ENCODE data around the gene AP1G2.
"Not testable (repeated sequence)": the region's sequence is repeated elsewhere in the genome, so short reads cannot be mapped to it uniquely, and the experiment has no call there.

AP1G2 gene, protein sequence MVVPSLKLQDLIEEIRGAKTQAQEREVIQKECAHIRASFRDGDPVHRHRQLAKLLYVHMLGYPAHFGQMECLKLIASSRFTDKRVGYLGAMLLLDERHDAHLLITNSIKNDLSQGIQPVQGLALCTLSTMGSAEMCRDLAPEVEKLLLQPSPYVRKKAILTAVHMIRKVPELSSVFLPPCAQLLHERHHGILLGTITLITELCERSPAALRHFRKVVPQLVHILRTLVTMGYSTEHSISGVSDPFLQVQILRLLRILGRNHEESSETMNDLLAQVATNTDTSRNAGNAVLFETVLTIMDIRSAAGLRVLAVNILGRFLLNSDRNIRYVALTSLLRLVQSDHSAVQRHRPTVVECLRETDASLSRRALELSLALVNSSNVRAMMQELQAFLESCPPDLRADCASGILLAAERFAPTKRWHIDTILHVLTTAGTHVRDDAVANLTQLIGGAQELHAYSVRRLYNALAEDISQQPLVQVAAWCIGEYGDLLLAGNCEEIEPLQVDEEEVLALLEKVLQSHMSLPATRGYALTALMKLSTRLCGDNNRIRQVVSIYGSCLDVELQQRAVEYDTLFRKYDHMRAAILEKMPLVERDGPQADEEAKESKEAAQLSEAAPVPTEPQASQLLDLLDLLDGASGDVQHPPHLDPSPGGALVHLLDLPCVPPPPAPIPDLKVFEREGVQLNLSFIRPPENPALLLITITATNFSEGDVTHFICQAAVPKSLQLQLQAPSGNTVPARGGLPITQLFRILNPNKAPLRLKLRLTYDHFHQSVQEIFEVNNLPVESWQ

DNA sequence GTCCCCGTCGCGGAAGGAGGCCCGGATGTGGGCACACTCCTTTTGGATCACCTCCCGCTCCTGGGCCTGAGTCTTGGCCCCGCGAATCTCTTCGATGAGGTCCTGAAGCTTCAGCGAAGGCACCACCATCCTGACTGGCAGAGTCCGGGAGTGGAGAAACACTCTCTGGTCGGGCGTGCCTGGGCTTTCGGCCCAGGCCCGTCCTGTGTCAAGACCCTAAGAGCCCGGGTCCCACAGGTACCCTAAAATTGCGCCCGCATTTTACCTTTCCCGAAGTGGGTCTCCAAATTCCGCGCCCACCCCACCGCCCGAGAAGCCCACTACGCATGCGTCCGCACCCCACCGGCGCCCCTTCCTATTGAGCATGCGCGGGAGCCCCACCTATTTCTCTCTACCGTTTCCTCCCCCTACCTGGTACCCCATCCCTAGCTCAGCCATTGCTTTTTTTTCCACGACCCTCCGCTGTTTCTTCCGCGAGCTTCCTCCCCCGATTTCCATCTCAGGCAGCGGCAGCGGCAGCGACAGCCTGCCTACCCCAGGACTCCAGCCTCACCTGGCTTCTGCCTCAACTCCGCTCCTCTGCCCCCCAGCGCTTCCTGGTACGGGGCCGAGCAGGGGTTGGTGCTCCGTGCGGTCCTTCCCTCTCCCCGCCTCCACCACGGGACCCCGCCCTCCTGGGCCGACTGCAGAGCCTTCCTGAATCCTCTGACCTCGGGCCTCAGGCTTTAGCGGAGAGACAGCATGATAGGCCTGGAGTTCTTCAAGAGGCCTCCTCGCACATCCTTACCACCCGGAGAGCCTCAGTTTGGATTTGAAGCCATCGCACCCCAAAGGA, at the start of gene AP1G2:
Gene AP1G2, minus strand, starts transcription at position 606 of the 835 bp plus-strand sequence. Its CDS starts 477 bp downstream, at position 129.
- DNase-seq: peak; percentile 91

DNA sequence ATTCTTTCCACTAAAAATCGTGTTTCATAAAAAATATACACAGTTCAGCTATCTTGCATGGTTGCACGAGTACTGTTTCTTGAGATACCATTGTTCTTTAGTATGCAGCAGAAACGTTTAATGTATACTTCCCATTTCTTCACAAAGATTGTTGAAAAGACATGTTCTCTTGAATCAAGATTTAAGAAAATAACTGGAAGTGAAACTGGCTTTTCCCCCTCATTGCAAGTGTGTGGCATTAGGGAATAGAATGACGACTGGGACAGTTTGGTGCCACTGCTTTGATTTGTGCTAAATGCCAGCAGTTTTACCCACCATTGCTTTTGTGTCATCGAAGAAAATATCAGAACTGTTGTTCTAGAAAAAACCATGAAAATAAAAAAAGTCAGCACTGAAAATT, 48.3 kb upstream of the AP1G2 start:
- no peak for DNase-seq

DNA sequence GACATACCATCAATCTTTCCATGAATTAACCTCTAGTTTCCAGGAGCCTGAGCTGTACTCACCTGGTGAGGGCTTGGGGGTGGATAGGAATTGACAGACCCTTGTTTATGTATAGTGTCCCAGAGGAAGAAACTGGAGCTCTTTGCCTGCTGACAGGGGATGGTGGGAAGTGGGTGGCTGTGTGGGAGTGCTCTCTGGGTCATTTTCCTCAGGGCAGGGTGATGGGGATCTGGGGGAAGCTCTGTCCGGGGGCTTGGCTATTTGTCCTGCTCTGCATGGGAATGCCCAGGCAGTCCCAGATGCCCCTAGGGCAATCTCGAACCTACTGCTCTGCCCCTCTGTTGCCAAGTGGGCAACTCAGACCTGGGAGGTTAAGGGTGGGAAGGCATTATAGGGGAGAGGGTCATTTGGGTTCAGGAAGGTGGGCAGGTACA, 46.8 kb upstream of the AP1G2 start:
- DNase-seq: no peak

DNA sequence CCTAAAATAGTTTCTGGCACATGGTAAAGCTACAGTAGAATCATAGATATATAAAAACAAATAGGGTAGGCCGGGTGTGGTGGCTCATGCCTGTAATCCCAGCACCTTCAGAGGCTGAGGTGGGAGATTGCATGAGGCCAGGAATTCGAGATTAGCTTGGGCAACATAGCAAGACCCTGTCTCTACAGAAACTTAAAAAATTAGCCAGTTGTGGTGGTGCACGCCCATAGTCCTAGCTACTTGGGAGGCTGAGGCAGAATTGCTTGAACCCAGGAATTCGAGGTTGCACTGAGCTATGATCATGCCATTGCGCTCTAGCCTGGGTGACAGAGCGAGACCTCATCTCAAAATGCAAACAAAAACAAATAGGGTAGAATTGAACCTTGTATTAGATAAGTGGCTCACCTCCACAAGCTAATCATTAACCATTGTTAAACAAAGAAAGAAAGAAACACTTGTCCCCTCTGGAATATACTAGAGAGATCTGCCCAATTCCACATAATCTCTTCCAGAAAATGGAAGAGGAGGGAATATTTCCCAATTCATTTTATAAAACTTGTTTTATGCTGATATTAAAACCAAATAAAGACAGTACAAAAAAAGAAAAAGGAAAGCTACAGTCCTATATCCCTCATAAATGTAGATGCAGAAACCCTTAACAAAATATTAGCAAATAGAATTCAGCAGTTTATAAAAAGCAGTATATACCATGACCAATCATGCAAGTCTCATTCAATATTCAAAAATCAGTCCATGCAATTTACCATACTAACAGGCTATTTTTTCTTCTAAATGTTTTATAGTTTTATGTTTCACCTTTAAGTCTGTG, 45.9 kb upstream of the AP1G2 start:
- DNase-seq: no peak

DNA sequence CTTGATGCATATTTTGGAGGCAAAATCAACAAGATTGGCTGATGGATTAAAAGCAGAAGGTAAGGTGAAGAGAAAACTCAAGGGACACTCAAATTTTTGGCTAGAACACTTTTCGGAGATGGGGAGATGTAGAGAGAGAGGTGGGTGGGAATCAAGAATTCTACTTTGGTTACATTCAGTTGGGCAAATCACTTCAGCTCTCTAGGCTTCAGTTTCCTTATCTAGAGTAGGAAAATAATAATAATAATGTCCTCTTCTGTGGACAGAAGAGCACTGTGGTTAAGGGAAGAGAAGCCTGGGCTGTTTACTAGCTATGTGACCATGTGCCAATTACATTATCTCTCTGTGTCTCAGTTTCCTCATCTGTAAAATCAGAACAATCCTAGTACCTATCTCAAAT, 45.2 kb upstream of the AP1G2 start:
- no peak for DNase-seq

DNA sequence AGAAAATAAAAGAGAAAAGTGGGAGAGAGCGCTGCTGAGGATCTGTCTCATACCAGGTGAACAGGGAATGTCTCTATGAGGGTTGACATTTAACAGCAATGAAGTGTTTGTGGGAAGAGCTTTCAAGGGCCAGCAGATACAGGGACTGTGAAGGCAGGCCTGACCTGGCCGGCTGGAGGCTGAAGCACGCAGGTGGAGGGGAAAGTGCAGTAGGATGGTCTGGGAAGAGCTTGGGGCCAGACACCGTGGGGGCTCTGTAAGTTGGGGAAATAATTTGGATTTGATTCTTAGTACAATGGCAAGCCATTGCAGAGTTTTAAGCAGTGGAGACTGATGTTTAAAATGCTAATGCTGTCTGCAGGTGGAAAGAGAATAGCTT, 44.8 kb upstream of the AP1G2 start:
- DNase-seq: no peak

DNA sequence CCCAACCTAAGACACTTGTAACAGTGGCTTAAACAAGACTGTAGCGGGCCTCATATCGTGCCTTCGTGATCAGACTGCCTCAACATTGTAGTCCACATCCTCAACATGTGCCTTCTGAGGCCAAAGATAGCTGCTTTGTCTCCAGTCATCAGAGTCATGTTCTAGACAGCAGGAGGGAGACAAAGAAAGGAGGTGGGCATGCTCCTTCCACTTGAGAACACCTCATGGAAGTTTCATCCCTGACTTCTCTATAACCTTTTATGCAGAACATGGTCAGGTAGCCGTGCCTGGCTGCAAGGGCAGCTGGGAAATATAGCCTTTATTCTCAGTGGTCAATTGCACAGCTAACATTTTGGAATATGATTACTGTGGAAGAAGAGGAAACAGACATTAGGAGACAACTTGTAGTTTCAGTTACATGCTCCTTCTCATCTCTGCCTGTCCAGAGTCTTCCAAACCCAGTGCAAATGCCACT, 43.3 kb upstream of the AP1G2 start:
- no peak for DNase-seq

DNA sequence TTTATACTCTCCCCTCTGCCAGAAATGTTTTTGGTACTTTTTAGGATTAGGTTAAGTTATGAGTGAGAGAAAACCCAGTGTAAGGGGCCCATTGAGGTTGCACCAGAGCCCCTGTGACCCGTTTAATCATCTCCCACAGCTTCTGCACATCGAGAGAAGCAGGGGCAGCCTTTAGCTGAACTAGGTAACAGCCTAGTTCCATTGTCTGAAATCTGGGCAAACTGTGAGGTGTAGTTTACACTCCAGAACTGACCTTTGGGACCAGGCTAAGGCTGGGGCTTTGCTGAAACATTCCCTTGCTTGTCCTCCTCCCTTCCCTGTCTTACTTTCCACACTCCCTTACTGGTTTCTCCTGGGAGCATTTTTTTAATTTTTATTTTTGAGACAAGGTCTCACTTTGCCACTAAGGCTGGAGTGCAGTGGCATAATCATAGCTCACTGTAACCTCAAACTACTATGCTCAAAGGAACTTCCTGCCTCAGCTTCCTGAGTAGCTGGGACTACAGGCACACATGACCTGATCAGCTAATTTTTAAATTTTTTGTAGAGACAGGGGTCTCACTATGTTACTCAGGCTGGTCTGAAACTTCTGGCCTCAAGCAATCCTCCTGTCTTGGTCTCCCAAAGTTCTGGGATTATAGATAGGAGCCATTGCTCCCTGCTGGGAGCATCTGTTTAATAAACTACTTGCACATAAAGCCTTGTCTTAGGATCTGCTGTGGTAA, 42.7 kb upstream of the AP1G2 start:
- no peak for DNase-seq

DNA sequence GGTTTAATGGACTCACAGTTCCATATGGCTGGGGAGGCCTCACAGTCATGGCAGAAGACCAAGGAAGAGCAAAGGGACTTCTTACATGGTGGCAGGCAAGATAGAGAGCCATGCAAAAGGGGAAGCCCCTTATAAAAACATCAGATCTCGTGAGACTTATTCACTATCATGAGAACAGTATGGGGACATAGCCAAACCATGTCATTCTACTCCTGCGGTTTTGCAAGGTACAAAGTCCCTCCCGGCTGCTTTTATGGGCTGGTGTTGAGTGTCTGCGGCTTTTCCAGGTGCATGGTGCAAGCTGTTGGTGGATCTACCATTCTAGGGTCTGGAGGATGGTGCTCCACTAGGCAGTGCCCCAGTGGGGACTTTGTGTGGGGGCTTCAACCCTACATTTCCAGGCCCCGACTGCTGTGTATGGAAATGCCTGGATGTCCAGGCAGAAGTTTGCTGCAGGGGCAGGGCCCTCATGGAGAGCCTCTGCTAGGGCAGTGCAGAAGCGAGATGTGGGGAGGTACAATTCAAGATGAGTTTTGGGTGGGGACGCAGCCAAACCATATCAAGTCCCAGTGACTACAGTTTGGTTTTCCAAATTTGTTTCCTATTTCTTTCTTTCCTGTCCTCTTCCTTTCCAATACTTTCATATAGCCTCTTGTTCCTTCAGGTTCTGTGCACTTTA, 42.0 kb upstream of the AP1G2 start:
- DNase-seq: not testable (repeated sequence)

DNA sequence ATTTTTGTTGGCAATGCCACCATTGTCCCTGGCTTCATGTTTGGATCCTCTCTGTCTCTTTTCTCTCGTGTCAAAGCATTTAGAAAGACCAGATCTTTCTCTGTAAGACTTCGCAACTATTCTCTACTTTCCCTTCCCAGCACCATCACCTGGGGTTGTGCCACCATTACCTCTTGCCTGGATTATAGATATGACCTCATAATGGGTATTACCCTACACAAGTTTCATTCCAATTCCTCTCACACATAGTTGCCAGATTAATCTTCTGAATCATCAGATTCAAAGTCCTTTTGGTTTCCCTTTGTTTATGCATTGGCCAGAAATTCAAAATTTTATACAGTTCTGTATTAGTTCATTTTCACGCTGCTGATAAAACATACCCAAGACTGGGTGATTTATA, 41.4 kb upstream of the AP1G2 start:
- no peak for DNase-seq

DNA sequence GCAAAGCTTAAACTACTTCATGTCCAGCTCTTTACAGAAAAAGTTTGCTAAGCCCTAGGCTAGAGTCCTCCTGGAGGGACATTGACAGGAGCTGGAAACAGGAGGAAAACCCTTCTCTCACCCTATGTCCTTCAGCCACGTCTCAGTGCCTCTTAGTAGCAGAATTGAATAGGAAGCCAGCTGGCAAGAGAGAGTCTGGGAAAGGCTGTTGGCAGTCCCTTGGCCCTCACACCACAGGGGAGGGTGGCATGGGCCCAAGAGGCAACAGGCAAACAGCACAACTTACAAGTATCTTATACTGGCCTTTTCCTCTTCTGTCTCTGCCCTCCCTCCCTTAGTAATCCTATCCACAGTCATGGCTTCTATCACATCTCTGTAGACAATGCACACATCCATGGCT, 40.9 kb upstream of the AP1G2 start:
- no peak for DNase-seq

DNA sequence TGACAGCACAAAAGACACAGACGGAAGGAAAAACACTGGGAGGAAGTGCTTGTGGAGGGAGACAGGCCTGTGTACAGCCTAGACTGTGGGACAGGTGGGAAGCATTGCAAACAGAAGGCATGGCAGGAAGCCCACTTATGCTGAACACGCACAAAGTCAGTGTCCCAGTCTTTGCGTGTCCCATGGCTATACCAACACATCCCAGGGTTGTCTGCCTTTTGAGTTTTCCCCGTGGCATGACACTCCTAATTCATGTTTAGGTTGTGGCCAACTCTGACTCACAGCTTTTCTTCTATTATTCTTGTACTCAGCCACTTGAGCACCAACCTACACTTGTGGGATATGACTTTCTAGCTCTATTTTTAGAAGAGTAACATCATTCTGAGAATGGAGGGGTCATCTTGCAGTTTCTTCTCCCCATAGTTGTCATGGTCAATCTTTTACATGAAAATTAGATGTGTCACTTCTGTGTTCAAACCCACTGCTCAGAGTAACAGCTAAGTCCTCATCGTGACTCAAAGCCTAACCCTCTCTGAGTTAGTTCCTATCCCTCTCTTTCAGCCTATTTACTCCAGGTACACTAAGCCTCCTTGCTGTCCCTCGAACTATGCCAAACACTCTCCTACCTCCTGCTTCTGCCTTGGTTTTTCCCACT, 38.5 kb upstream of the AP1G2 start:
- DNase-seq: peak; percentile 36

DNA sequence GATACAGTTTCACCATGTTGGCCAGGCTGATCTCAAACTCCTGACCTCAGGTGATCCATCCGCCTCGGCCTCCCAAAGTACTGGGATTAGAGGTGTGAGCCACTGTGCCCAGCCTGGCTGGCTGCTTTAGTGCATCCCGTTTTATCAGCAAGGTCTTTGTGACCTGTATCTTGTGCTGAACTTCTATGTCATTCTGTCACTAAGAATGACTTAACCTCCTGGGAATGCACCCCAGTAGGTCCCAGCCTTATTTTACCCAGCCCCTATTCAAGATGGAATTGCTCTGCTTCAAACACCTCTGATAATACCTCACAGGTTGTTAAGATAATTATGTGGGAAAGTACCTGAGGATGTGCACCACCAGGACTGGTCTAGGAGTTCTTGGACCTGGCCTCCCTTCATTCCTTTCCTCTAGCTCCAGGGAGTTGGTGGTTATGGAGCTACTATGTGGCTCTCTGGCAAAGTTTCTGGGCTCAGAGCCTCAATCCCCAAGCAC, 37.1 kb upstream of the AP1G2 start:
- DNase-seq: no peak

DNA sequence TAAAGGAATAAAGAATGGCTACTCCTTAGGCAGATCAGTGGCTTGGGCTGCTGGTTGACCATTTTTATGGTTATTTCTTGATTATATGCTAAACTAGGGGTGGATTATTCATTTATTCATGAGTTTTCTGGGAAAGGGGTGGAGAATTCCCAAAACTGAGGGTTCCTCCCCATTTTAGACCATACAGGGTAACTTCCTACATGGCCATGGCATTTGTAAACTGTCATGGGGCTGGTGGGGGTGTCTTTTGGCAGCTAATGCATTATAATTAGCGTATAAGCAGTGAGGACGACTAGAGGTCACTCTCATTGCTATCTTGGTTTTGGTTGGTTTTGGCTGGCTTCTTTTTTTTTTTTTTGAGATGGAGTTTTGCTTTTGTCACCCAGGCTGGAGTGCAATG, 36.6 kb upstream of the AP1G2 start:
- DNase-seq: no peak

DNA sequence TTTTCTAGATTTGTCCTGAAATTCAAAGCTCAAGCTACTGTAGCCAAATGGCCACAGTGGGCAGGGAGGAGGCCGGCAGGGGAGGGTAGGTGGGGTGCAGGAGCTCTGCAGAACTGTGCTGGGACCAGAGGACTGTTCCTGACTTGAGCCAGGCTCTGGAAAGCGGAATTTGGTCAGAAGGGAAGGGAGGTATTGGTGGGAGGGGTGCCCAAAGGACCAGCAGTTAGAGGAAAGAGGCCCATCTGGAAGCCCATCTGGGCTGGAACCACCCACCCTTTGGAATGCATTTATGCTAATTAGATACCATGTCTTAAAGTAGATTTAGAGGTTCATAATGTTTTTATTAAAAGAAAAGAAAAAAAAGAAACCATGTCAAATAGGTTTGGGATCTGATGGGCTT, 35.5 kb upstream of the AP1G2 start:
- no peak for DNase-seq

DNA sequence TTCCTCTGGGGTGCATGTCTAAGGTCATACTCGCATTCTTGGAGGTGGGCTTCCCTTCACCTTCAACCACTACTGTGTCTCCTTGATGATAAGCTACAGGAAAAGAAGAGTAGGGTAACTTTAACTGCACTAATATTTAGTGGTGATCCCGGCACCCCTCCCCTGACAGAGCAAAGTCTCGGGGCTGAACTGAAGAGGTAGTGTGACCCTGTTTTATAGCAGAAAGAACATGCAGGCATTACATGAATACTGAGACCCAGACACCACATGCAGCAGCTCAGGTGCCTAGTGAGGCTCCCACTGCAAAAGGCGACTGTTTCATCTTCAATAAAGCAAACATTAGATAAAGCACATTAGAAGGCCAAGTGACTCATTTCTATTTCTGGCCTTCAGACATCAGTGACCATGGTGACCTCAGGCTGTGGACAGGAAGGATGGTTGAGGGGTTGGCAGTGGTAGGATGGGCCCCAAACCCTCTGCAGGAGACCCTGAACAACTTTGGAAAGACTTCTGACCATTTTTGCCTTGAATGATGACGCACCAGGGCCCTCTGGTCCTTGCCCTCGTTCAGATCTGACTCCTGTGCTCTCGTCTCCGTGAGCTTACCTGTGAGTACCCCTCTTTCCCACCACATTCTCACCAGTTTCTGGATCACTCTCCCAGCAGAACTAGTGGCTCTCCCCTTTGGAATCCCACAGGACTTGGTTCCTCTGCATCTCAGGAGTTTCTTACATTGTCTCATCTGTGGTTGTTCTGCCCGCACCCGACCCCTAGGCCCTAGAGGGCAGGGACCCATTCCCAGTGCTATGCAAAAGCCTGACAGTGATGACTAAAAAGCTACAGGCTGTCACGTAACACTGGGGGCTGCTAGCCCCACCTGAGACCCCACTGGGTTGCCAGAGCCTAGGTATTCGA, 34.8 kb upstream of the AP1G2 start:
- DNase-seq: no peak

DNA sequence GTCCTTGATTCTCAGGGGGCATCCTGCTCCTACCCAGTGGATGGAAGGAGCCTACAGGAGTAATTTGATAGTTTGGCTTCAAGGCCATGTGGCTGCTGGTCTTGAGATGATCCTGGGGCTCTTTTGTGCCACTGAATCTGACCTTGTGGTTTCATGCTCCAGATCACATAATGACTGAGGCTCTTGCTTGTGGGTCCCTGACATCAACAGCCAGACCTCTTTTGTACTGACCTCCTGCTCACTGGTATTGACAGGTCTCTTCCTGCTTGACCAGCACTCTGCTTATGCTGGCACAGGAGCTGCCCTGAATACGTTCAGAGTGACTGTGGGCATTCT, 34.2 kb upstream of the AP1G2 start:
- no peak for DNase-seq

DNA sequence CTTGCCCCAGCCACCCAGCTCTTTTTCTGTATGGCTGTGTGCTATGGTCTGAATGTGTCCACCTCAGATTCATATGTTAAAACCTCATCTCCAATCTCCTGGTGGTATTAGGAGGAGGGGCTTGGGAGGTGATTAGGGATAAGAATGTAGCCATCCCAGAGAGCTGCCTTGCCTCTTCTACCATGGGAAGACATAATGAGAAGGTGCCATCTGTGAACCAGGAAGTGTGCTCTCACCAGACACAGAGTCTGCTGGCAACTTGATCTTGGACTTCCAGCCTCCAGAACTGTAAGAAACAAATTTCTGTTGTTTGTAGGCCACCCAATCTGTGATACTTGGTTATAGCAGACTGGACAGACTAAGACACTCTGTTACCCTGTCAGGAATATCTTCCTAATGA, 33.8 kb upstream of the AP1G2 start:
- no peak for DNase-seq

DNA sequence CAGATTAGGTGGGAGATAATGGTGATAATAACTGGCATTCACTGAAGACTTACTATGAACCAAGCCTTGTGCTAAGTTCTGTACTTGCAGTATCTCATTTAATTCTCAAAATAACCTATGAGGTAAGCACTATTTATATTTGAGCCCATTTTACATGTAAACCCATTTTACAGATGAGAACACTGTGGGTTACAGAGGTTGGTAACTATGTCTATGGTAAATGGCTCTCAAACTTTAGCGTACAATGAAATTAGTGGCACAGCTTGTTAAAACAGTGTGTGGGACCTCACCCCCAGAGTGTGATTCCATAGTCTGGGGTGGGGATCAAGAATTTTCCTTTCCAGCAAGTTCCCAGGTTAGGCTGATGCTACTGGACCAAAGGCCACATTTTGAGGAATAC, 33.2 kb upstream of the AP1G2 start:
- DNase-seq: no peak
